CD14-positive monocyte (primary cell): ENCODE data around the gene GLI1. TPM values are rescaled to one million over a fixed set of nuclear protein-coding genes. Genes with fewer than 3 reads are reported as not detected.

Experiments
- DNase-seq, 3 donors: peaks; one replicate each; pipeline ENCODE4 v3.0.0-alpha.2; 2011 to 2022
- H2AFZ ChIP-seq: 2 replicates; pipeline ENCODE4 v1.6.0; 2012; ENCODE audit warnings: mild to moderate bottlenecking, low read depth, low read length, inconsistent platforms; ENCODE audit not compliant: insufficient read depth, poor library complexity, severe bottlenecking
- H3K27ac ChIP-seq, 2 donors: 1 replicate in 1 of 2; 2 replicates in 1 of 2; pipeline ENCODE4 v1.5.1; 2012 to 2013; ENCODE audit warnings: low read length in 2 of 2, control low read depth in 1 of 2, inconsistent platforms in 1 of 2, low read depth in 1 of 2, mild to moderate bottlenecking in 1 of 2
- H3K27me3 ChIP-seq, 2 donors: one replicate each; pipeline versions ENCODE4 v1.6.0 to v1.6.1; 2011 to 2013; ENCODE audit warnings: low read length in 2 of 2; ENCODE audit not compliant: control insufficient read depth in 2 of 2, insufficient read depth in 2 of 2
- H3K36me3 ChIP-seq, 2 donors: replicated peaks in 1 of 2; 1 replicate in 1 of 2; 2 replicates in 1 of 2; pipeline versions ENCODE4 v1.5.1 to v1.6.1; 2012 to 2013; ENCODE audit warnings: low read length in 2 of 2, control low read depth in 1 of 2, inconsistent platforms in 1 of 2, mild to moderate bottlenecking in 1 of 2; ENCODE audit not compliant: insufficient read depth in 2 of 2, control insufficient read depth in 1 of 2
- H3K4me1 ChIP-seq, 2 donors: 1 replicate in 1 of 2; 2 replicates in 1 of 2; pipeline versions ENCODE4 v1.5.1 to v1.6.1; 2012 to 2013; ENCODE audit warnings: low read length in 2 of 2, control low read depth in 1 of 2, inconsistent platforms in 1 of 2, mild to moderate bottlenecking in 1 of 2, moderate library complexity in 1 of 2; ENCODE audit not compliant: insufficient read depth in 2 of 2, control insufficient read depth in 1 of 2
- H3K4me2 ChIP-seq: replicated peaks from 2 replicates; pipeline ENCODE3; 2012; ENCODE audit warnings: low read length, moderate library complexity, mild to moderate bottlenecking; ENCODE audit not compliant: poor library complexity, severe bottlenecking; ENCODE audit errors: extremely low read depth
- H3K4me3 ChIP-seq, 3 experiments: fragments of 200-600 bp in 1 of 3; sonication (generic) in 1 of 3; replicated peaks in 1 of 3; 1 replicate in 2 of 3; 2 replicates in 1 of 3; pipeline ENCODE4 v1.5.1; 2011 to 2013; ENCODE audit warnings: low read length in 3 of 3, mild to moderate bottlenecking in 3 of 3, control low read depth in 2 of 3, low read depth in 2 of 3, inconsistent platforms in 1 of 3, moderate library complexity in 1 of 3
- H3K79me2 ChIP-seq: 2 replicates; pipeline ENCODE4 v1.6.0; 2012; ENCODE audit warnings: mild to moderate bottlenecking, control low read depth, inconsistent platforms, low read length, moderate library complexity; ENCODE audit not compliant: insufficient read depth
- H3K9ac ChIP-seq: 2 replicates; pipeline ENCODE4 v1.6.0; 2017; ENCODE audit warnings: low read length, mild to moderate bottlenecking; ENCODE audit not compliant: insufficient read depth, poor library complexity, severe bottlenecking
- H3K9me3 ChIP-seq, 2 donors: replicated peaks in 1 of 2; 1 replicate in 1 of 2; 2 replicates in 1 of 2; pipeline versions ENCODE4 v1.5.1 to v1.6.1; 2012 to 2013; ENCODE audit warnings: low read length in 2 of 2, control low read depth in 1 of 2; ENCODE audit not compliant: control insufficient read depth in 1 of 2, insufficient read depth in 1 of 2
- H4K20me1 ChIP-seq: 2 replicates; pipeline ENCODE4 v1.6.0; 2012; ENCODE audit warnings: mild to moderate bottlenecking, low read length, control low read depth, moderate library complexity; ENCODE audit not compliant: insufficient read depth
- H3K27ac Mint-ChIP-seq, 7 donors: one replicate each; pipeline ENCODE4 v1.8.0; 2020; ENCODE audit warnings: mild to moderate bottlenecking in 7 of 7, mixed read lengths in 7 of 7, moderate library complexity in 6 of 7, inconsistent platforms in 2 of 7
- H3K27me3 Mint-ChIP-seq, 3 donors: one replicate each; pipeline ENCODE4 v1.8.0; 2021 to 2022; ENCODE audit warnings: low read depth in 3 of 3, mild to moderate bottlenecking in 3 of 3, mixed read lengths in 3 of 3, moderate library complexity in 3 of 3, inconsistent platforms in 1 of 3
- H3K36me3 Mint-ChIP-seq, 2 donors: one replicate each; pipeline ENCODE4 v1.8.0; 2020; ENCODE audit warnings: mixed read lengths in 2 of 2, inconsistent platforms in 1 of 2, mild to moderate bottlenecking in 1 of 2
- H3K4me1 Mint-ChIP-seq: one replicate; pipeline ENCODE4 v1.8.0; 2020; ENCODE audit warnings: mild to moderate bottlenecking, mixed read lengths
- H3K4me3 Mint-ChIP-seq, 2 donors: one replicate each; pipeline ENCODE4 v1.8.0; 2020; ENCODE audit warnings: mild to moderate bottlenecking in 2 of 2, mixed read lengths in 2 of 2, moderate library complexity in 1 of 2
- H3K9me3 Mint-ChIP-seq, 7 donors: one replicate each; pipeline ENCODE4 v1.8.0; 2020 to 2022; ENCODE audit warnings: mixed read lengths in 7 of 7, mild to moderate bottlenecking in 6 of 7, moderate library complexity in 6 of 7, inconsistent platforms in 2 of 7
- WGBS: methylation state at CpG from one replicate; pipeline ENCODE4 v1.1.5; 2013; ENCODE audit warnings: missing lambda C conversion rate; ENCODE audit not compliant: insufficient coverage; 5-methylcytosine and 5-hydroxymethylcytosine counted together
- intact Hi-C, 2 donors: fragments of 100-400 bp; cut with micrococcal nuclease; formaldehyde crosslinking; loops; one replicate each; pipeline versions ENCODE4 v1.15.0 to v1.15.1; 2023
- polyA plus RNA-seq, 3 donors: library from polyadenylated mRNA; depleted of rRNA in 1 of 3; unstranded in 2 of 3; stranded (reverse) in 1 of 3; fragments of 300-500 nt in 2 of 3; fragments of >200 nt in 1 of 3; fragmentation: Illumina TruSeq in 2 of 3; gene quantifications; 1 replicate in 2 of 3; 2 replicates in 1 of 3; pipeline ENCODE4 v1.2.3, GENCODE V29; 2012 to 2021
- TF ChIP-seq, protein P1 (sequence below): fragments of 200-600 bp; IDR thresholded peaks from one replicate; pipeline ENCODE4 v1.8.0; 2022; ENCODE audit warnings: antibody characterized with exemption, mild to moderate bottlenecking

The GLI1 gene
- polyA plus RNA-seq, 3 donors, result 0.05 TPM; not detected in 2

DNA sequence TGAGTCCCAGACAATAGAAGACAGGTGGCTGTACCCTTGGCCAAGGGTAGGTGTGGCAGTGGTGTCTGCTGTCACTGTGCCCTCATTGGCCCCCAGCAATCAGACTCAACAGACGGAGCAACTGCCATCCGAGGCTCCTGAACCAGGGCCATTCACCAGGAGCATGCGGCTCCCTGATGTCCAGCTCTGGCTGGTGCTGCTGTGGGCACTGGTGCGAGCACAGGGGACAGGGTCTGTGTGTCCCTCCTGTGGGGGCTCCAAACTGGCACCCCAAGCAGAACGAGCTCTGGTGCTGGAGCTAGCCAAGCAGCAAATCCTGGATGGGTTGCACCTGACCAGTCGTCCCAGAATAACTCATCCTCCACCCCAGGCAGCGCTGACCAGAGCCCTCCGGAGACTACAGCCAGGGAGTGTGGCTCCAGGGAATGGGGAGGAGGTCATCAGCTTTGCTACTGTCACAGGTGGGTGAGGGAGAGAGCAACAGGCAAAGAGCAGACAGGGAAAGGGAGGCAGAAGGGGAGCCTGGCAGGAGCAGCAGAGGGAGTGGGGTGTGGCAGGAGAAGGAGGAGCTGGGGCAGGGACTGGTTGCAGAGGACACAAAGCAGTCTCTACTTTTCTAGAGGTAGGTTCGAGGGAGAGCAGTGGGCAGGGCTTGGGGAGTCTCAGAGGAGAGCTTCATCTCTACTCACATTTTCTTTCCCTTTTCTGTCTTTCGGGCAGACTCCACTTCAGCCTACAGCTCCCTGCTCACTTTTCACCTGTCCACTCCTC, 4.0 kb upstream of the GLI1 start:
- no peak overlapping the region for H3K4me3 ChIP-seq
- H3K27ac Mint-ChIP-seq, result peak overlapping the region in 2 of 7 donors; percentile 54 to 88
- no peaks in the 10 kb centered on the region for H3K79me2 ChIP-seq
- H3K9me3 Mint-ChIP-seq, result peaks cover 0 to 4% (median 0%) of the 10 kb centered on the region in 7 donors
- no peaks in the 10 kb centered on the region for H3K9me3 ChIP-seq
- peaks cover 3 to 4% of the 10 kb centered on the region in 2 donors for H3K27me3 ChIP-seq
- H3K4me3 Mint-ChIP-seq, result peak overlapping the region; percentile 50 to 75
- H4K20me1 ChIP-seq, result no peaks in the 10 kb centered on the region
- DNase-seq, result no peak
- intact Hi-C loops, result loop anchor here (5.0 to 10.0 kb wide), 2 partner anchors 151 to 177 kb away; partner anchors contain the start of gene B4GALNT1 (in 1 of the 2)
- 72% methylated on average over 7 of the region's 10 CpGs for WGBS
- TF ChIP-seq, protein P1, sequence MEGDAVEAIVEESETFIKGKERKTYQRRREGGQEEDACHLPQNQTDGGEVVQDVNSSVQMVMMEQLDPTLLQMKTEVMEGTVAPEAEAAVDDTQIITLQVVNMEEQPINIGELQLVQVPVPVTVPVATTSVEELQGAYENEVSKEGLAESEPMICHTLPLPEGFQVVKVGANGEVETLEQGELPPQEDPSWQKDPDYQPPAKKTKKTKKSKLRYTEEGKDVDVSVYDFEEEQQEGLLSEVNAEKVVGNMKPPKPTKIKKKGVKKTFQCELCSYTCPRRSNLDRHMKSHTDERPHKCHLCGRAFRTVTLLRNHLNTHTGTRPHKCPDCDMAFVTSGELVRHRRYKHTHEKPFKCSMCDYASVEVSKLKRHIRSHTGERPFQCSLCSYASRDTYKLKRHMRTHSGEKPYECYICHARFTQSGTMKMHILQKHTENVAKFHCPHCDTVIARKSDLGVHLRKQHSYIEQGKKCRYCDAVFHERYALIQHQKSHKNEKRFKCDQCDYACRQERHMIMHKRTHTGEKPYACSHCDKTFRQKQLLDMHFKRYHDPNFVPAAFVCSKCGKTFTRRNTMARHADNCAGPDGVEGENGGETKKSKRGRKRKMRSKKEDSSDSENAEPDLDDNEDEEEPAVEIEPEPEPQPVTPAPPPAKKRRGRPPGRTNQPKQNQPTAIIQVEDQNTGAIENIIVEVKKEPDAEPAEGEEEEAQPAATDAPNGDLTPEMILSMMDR, result no peak
- H3K36me3 ChIP-seq, result no peaks in the 10 kb centered on the region
- no peak overlapping the region for H3K9ac ChIP-seq
- peaks cover 19 to 34% of the 10 kb centered on the region in 2 donors for H3K4me1 ChIP-seq
- peaks cover 8 to 23% (median 17%) of the 10 kb centered on the region in 3 donors for H3K27me3 Mint-ChIP-seq
- H3K4me1 Mint-ChIP-seq, result peaks cover 33% of the 10 kb centered on the region
- H2AFZ ChIP-seq, result peak overlapping the region; percentile 49
- no peak overlapping the region for H3K4me2 ChIP-seq
- peaks cover 0 to 2% of the 10 kb centered on the region in 2 donors for H3K36me3 Mint-ChIP-seq
- H3K27ac ChIP-seq, result no peak overlapping the region

DNA sequence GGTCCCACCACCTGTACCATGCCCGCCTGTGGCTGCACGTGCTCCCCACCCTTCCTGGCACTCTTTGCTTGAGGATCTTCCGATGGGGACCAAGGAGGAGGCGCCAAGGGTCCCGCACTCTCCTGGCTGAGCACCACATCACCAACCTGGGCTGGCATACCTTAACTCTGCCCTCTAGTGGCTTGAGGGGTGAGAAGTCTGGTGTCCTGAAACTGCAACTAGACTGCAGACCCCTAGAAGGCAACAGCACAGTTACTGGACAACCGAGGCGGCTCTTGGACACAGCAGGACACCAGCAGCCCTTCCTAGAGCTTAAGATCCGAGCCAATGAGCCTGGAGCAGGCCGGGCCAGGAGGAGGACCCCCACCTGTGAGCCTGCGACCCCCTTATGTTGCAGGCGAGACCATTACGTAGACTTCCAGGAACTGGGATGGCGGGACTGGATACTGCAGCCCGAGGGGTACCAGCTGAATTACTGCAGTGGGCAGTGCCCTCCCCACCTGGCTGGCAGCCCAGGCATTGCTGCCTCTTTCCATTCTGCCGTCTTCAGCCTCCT, 3.4 kb upstream of the GLI1 start:
- TF ChIP-seq, protein P1, result peak; percentile 67
- Mint-ChIP-seq H3K36me3 (peaks cover 0 to 2% of the 10 kb centered on the region in 2 donors), H3K9me3 (peaks cover 0 to 4% (median 0%) of the 10 kb centered on the region in 7 donors), H3K4me1 (peaks cover 39% of the 10 kb centered on the region), H3K27ac (peak overlapping the region in 2 of 7 donors; percentile 54 to 88), H3K27me3 (peaks cover 14 to 30% (median 24%) of the 10 kb centered on the region in 3 donors), H3K4me3 (peak overlapping the region; percentile 50 to 75)
- DNase-seq, result no peak
- Histone ChIP-seq H3K27me3 (peaks cover 10 to 11% of the 10 kb centered on the region in 2 donors), H3K4me1 (peaks cover 25 to 41% of the 10 kb centered on the region in 2 donors), H3K79me2 (no peaks in the 10 kb centered on the region), H3K4me3 (no peak overlapping the region), H4K20me1 (no peaks in the 10 kb centered on the region), H3K36me3 (no peaks in the 10 kb centered on the region), H3K27ac (no peak overlapping the region), H3K9me3 (peaks cover 0 to 4% of the 10 kb centered on the region in 2 donors), H3K9ac (no peak overlapping the region), H3K4me2 (no peak overlapping the region), H2AFZ (peak overlapping the region; percentile 49)
- WGBS, result 52% methylated on average over 12 of the region's 15 CpGs
- intact Hi-C loops, result loop anchor here (5.0 to 10.0 kb wide), 2 partner anchors 151 to 176 kb away; partner anchors contain the start of gene B4GALNT1 (in 1 of the 2)
